GM23338 (cell line): ENCODE data around the gene BMP15.

Source experiments
- CREB1 ChIP-seq: fragments of 250-450 bp; sonication (Bioruptor Pico); IDR thresholded peaks from 2 replicates; pipeline ENCODE4 v1.5.0; 2020; ENCODE audit warnings: low read depth, mild to moderate bottlenecking, moderate library complexity
- CTCF ChIP-seq, 2 experiments: fragments of 200-600 bp in 1 of 2; sonication (generic) in 1 of 2; conservative IDR thresholded peaks; 2 replicates each; pipeline versions ENCODE4 v1.5.1 to v1.6.1; 2016 to 2017; ENCODE audit warnings: antibody characterized with exemption in 2 of 2, low read depth in 2 of 2, mild to moderate bottlenecking in 2 of 2, moderate library complexity in 1 of 2
- ETS1 ChIP-seq: IDR thresholded peaks from 2 replicates; pipeline ENCODE4 v1.6.1; 2016; ENCODE audit warnings: antibody characterized with exemption
- EZH2 ChIP-seq: fragments of 200-600 bp; sonication (generic); IDR thresholded peaks from one replicate; pipeline ENCODE4 v1.8.0; 2017; ENCODE audit warnings: antibody characterized with exemption, mild to moderate bottlenecking, low read depth; ENCODE audit not compliant: unreplicated experiment
- EZH2phosphoT487 ChIP-seq: fragments of 200-600 bp; sonication (generic); IDR thresholded peaks from one replicate; pipeline ENCODE4 v1.8.1; 2018; ENCODE audit warnings: antibody characterized with exemption; ENCODE audit not compliant: unreplicated experiment
- JUNB ChIP-seq: IDR thresholded peaks from one replicate; pipeline ENCODE4 v1.6.1; 2016; ENCODE audit warnings: antibody characterized with exemption; ENCODE audit not compliant: unreplicated experiment
- POLR2AphosphoS5 ChIP-seq: IDR thresholded peaks from 2 replicates; pipeline ENCODE4 v1.6.1; 2016; ENCODE audit warnings: antibody characterized with exemption, low read depth
- REST ChIP-seq: IDR thresholded peaks from one replicate; pipeline ENCODE4 v1.6.1; 2018; ENCODE audit warnings: antibody characterized with exemption; ENCODE audit not compliant: unreplicated experiment
- ZNF331 ChIP-seq: fragments of 250-450 bp; sonication (Bioruptor Pico); IDR thresholded peaks from 2 replicates; pipeline ENCODE4 v1.5.0; 2020; ENCODE audit warnings: low read depth, mild to moderate bottlenecking, moderate library complexity

- TF ChIP-seq CTCF (conservative IDR thresholded peaks at IDR 0.05; ENCODE audit: low read depth in 2 of 2) (no peak), CREB1 (no peak), JUNB (no peak), EZH2 (no peak), POLR2AphosphoS5 (no peak), ETS1 (no peak), EZH2phosphoT487 (no peak), ZNF331 (no peak), REST (no peak)
Observed at GRCh38 chrX:50865311-50865710, 45.2 kb upstream of the BMP15 start.
